Suprapubic skin (tissue), 4 donors: ENCODE results near the gene UVRAG. TPM values are rescaled to one million over a fixed set of nuclear protein-coding genes. Genes with fewer than 3 reads are reported as not detected.

ENCODE experiments used
- DNase-seq, 2 donors: peaks; one replicate each; pipeline ENCODE4 v3.0.0-alpha.2; 2019; ENCODE audit warnings: low spot score in 2 of 2
- H3K27ac ChIP-seq: fragments of 200-600 bp; sonication (generic); one replicate; pipeline ENCODE4 v1.5.1; 2019
- H3K27me3 ChIP-seq: fragments of 200-600 bp; sonication (generic); one replicate; pipeline ENCODE4 v1.5.1; 2019
- H3K36me3 ChIP-seq: fragments of 200-600 bp; sonication (generic); one replicate; pipeline ENCODE4 v1.5.1; 2019
- H3K4me1 ChIP-seq: fragments of 200-600 bp; sonication (generic); one replicate; pipeline ENCODE4 v1.5.1; 2019
- H3K4me3 ChIP-seq: fragments of 200-600 bp; sonication (generic); one replicate; pipeline ENCODE4 v1.5.1; 2019; ENCODE audit warnings: mild to moderate bottlenecking
- H3K9me3 ChIP-seq: fragments of 200-600 bp; sonication (generic); one replicate; pipeline ENCODE4 v1.5.1; 2019
- CTCF ChIP-seq, 2 donors: fragments of 200-600 bp in 1 of 2; fragments of 450-650 bp in 1 of 2; sonication (generic) in 1 of 2; IDR thresholded peaks; one replicate each; pipeline ENCODE4 v1.5.1; 2016 to 2019; ENCODE audit warnings: antibody characterized with exemption in 2 of 2, mild to moderate bottlenecking in 1 of 2, moderate library complexity in 1 of 2
- EP300 ChIP-seq: sonication (generic); formaldehyde crosslinking; IDR thresholded peaks from one replicate; pipeline ENCODE4 v1.6.1; 2017; ENCODE audit warnings: antibody characterized with exemption
- POLR2A ChIP-seq, 2 donors: fragments of 450-650 bp; IDR thresholded peaks; one replicate each; pipeline ENCODE4 v1.6.1; 2017; ENCODE audit warnings: antibody characterized with exemption in 2 of 2, mild to moderate bottlenecking in 2 of 2, moderate library complexity in 2 of 2
- POLR2AphosphoS5 ChIP-seq, 3 donors: sonication (generic); formaldehyde crosslinking; IDR thresholded peaks; one replicate each; pipeline ENCODE4 v1.6.1; 2017; ENCODE audit warnings: antibody characterized with exemption in 3 of 3
- WGBS: methylation state at CpG from one replicate; pipeline ENCODE4 v1.1.5; 2018; 5-methylcytosine and 5-hydroxymethylcytosine counted together
- total RNA-seq, 4 donors: library from RNA; depleted of rRNA; stranded (reverse); fragments of >200 nt; gene quantifications; one replicate each; pipeline ENCODE4 v1.1.0, GENCODE V29; 2016

Gene UVRAG
- total RNA-seq, 4 donors from 2014 or later, result 17.5 to 30.0 (median 22.1) TPM

GRCh38 chr11:76026281-76026680, 211.3 kb downstream of the UVRAG start:
- no peak for DNase-seq
- no peak overlapping the region for H3K27ac ChIP-seq
- H3K4me3 ChIP-seq, result no peak overlapping the region
- no peaks in the 10 kb centered on the region for H3K9me3 ChIP-seq
- no peaks in the 10 kb centered on the region for H3K36me3 ChIP-seq
- TF ChIP-seq POLR2AphosphoS5 (IDR thresholded peaks at IDR 0.05) (no peak), EP300 (no peak), CTCF (IDR thresholded peaks at IDR 0.05) (no peak)
- H3K4me1 ChIP-seq, result peaks cover 9% of the 10 kb centered on the region
- H3K27me3 ChIP-seq, result no peaks in the 10 kb centered on the region

GRCh38 chr11:76026862-76027261, 211.9 kb downstream of the UVRAG start:
- no peak for DNase-seq
- WGBS, result 97% methylated on average over 1 of the region's 1 CpG
- no peak overlapping the region for H3K4me3 ChIP-seq
- no peaks in the 10 kb centered on the region for H3K9me3 ChIP-seq
- TF ChIP-seq EP300 (no peak), POLR2A (IDR thresholded peaks at IDR 0.05) (no peak), POLR2AphosphoS5 (IDR thresholded peaks at IDR 0.05) (no peak), CTCF (IDR thresholded peaks at IDR 0.05) (no peak)
- no peaks in the 10 kb centered on the region for H3K27me3 ChIP-seq
- no peak overlapping the region for H3K27ac ChIP-seq
- no peaks in the 10 kb centered on the region for H3K36me3 ChIP-seq
- H3K4me1 ChIP-seq, result peaks cover 9% of the 10 kb centered on the region

DNA sequence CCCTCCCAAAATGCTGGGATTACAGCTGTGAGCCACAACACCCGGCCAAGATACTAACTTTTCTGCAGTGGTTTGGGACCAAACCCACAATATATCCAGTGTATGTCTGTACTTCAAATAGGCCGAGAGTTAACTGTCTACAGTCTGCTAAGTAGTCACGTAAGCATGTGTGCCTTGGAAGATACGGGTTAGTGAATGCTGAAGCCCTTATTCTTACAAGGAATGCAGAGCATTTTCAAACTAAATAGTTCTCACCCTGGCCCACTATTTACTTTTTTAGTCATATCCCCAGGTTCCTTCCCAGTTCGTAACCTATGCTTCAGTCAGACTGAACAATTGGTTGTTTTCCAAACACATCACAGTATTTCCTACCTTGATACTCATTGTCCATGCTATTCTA, 215.3 kb downstream of the UVRAG start:
- H3K36me3 ChIP-seq, result no peaks in the 10 kb centered on the region
- H3K4me3 ChIP-seq, result no peak overlapping the region
- peaks cover 2% of the 10 kb centered on the region for H3K4me1 ChIP-seq
- H3K9me3 ChIP-seq, result no peaks in the 10 kb centered on the region
- TF ChIP-seq POLR2A (IDR thresholded peaks at IDR 0.05) (no peak), EP300 (no peak), CTCF (IDR thresholded peaks at IDR 0.05) (no peak), POLR2AphosphoS5 (IDR thresholded peaks at IDR 0.05) (no peak)
- 86% methylated on average over 5 of the region's 5 CpGs for WGBS
- no peak overlapping the region for H3K27ac ChIP-seq
- no peaks in the 10 kb centered on the region for H3K27me3 ChIP-seq
- DNase-seq, result no peak

DNA sequence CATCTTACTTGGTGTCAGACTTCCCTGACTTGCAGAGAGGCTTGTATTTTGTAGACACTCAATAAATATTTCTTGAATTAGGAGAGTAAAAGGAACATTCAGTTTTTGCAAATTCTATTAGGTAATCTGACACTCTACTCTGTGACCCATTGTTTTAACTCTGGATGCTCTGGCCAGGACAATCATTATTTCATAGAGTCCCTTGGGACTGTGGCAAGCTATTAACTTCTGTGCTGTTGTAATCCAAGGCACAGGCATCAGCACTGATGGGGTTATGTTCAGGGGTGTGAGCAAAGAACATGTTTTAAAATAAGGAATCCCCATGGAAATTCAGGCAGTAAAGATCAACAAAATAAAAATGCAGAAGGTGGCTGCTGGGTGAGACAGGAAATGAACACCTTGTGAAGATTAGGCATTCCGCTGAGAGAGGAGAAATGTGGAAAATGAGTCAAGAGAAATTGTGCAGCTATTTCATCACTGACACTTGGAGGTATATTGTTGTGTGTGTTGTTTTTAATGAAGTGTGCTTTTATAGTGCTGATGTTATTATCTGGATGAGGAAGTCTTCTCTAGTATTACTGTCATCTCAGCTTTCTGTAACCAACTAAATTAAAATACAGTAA, 216.1 kb downstream of the UVRAG start:
- H3K9me3 ChIP-seq, result no peaks in the 10 kb centered on the region

GRCh38 chr11:76033699-76034098, 218.7 kb downstream of the UVRAG start:
- H3K27ac ChIP-seq, result no peak overlapping the region
- TF ChIP-seq CTCF (IDR thresholded peaks at IDR 0.05), result no peak
- no peak for TF ChIP-seq POLR2A (IDR thresholded peaks at IDR 0.05)
- no peak for TF ChIP-seq EP300
- no peak for TF ChIP-seq POLR2AphosphoS5 (IDR thresholded peaks at IDR 0.05)
- no peaks in the 10 kb centered on the region for H3K9me3 ChIP-seq
- H3K4me3 ChIP-seq, result no peak overlapping the region
- H3K27me3 ChIP-seq, result no peaks in the 10 kb centered on the region
- no peak for DNase-seq
- peaks cover 2% of the 10 kb centered on the region for H3K4me1 ChIP-seq
- H3K36me3 ChIP-seq, result no peaks in the 10 kb centered on the region

More for the DNA sequence above, 216.1 kb downstream of the UVRAG start:
- DNase-seq, result no peak
- H3K27ac ChIP-seq, result no peak overlapping the region
- H3K4me1 ChIP-seq, result peaks cover 2% of the 10 kb centered on the region
- H3K27me3 ChIP-seq, result no peaks in the 10 kb centered on the region
- TF ChIP-seq POLR2A (IDR thresholded peaks at IDR 0.05) (no peak), EP300 (no peak), POLR2AphosphoS5 (IDR thresholded peaks at IDR 0.05) (no peak), CTCF (IDR thresholded peaks at IDR 0.05) (no peak)
- no peaks in the 10 kb centered on the region for H3K36me3 ChIP-seq
- WGBS, result 97% methylated on average over 1 of the region's 1 CpG
- no peak overlapping the region for H3K4me3 ChIP-seq
